ENCODE results near the gene MAP2K2. TPM values are rescaled to one million over a fixed set of nuclear protein-coding genes. Genes with fewer than 3 reads are reported as not detected.

MAP2K2 gene
- total RNA-seq, 1 experiment from 2014 or later: 126 TPM

DNA sequence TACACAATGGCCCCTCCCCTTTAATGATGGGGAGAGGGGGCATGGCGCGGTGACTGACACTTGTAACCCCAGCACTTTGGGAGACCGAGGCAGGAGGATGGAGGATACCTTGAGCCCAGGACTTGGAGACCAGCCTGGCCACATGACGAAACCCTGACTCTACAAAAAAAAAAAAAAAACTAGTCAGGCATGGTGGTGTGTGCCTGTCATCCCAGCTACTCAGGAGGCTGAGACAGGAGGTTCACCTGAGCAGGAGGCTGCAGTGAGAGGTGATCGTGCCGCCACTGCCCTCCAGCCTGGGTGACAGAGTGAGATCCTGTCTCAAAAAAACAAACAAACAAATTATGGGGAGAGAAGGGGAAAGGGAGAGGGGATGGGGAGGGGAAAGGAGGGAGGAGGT is 43.4 kb downstream of the MAP2K2 start:
- DNase-seq (ENCODE audit: low read depth): no peak

DNA sequence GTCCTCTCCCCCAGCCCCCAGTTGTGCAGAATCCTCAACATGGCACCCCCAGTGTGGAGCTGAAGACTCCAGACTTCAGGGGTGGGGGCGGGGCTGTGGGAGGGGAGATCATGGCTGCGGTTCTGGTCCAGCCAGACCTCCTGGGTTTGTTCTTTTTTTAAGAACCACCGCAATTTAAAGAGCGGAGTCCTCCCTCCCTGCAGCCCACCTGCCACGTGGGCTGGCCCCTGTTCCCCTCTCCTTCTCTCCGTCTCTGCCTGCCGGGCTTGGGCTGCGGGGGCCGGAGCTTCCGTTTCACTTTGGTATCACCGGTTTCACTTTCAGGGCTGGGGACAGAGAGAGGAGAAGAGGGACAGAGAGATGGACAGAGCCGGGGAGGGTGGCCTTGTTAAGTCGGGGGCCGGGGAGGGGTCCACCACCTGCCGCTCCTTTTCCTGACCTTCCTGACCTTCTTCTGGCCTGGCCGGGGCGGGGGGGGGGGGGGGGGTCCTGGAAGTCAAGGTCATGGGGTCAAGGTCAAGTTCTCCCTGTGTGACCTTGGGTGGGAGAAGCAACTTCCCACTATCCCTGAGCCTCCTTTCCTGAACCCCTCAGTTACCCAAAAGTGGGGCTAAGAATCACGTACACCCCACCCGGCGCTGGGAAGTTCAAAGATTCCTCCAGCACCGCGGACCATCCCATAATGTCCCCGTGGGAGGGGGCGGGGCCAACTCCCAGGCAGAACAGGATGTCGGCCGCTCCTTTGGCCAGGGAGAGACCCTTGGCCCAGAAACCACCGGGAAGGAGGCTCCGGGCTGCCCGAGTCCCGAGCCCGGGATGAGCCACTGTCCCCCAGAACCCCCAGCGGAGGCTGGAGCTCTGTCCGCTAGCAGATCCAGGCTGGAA is 45.9 kb downstream of the MAP2K2 start:
- DNase-seq (ENCODE audit: low read depth): peak; percentile 60

GRCh38 chr19:4077007-4077374 is 46.9 kb downstream of the MAP2K2 start:
- DNase-seq (ENCODE audit: low read depth): no peak

GRCh38 chr19:4075373-4075772 is 48.5 kb downstream of the MAP2K2 start:
- peak; percentile 25 for DNase-seq (ENCODE audit: low read depth)

DNA sequence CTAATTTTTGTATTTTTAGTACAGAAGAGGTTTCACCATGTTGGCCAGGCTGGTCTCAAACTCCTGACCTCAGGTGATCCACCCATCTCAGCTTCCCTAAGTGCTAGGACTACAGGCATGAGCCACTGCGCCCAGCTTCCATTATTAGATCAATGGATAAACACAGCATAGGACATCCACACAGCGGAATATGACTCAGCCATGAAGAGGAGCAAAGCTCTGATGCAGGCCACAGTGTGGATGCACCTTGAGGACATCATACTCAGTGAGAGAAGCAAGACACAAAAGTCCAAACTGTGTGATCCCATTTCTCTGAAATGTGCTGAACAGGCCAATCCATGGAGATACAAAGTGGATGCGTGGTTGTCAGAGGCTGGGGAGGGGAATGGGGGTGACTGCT is 52.3 kb downstream of the MAP2K2 start:
- DNase-seq (ENCODE audit: low read depth): no peak

- no peak for DNase-seq (ENCODE audit: low read depth)
These were observed 54.5 kb downstream of the MAP2K2 start for GRCh38 chr19:4069331-4069959.

DNA sequence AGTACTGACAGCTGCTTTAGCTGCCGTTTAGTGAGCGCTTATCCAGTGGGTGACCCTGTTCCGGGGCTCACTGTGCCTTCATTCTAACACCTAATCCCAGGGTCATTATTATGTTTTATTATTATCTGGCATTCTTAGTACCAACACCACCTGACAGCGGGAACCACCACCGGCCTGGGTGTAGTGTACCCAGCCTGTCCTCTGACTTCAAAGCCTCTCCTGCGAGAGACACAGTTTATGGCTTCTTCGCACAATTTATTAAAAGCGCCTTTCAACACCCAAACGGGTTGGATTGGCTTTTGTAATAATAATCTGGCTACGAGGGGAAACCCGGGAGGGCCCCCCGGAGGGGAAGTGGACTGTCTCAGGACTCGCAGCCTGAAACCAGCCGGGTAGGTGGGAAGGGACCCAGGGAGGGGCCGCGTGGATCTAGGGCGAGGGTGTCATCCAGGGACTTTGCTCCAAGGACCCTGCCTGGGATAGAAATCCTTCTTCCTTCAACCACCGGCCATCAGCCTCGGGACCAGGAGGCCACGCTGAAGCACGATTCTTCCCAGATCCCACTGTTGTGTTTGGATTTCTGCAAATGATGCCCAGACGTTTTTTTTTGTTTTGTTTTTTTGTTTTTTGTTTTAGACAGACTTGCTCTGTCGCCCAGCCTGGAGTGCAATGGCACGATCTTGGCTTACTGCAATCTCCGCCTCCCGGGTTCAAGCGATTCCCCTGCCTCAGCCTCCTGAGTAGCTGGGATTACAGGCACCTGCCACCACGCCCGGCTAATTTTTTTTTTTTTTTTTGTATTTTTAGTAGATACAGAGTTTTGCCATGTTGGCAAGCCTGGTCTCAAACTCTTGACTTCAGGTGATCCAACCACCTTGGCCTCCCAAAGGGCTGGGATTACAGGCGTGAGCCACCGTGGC is 55.6 kb downstream of the MAP2K2 start:
- no peak for DNase-seq (ENCODE audit: low read depth)

DNA sequence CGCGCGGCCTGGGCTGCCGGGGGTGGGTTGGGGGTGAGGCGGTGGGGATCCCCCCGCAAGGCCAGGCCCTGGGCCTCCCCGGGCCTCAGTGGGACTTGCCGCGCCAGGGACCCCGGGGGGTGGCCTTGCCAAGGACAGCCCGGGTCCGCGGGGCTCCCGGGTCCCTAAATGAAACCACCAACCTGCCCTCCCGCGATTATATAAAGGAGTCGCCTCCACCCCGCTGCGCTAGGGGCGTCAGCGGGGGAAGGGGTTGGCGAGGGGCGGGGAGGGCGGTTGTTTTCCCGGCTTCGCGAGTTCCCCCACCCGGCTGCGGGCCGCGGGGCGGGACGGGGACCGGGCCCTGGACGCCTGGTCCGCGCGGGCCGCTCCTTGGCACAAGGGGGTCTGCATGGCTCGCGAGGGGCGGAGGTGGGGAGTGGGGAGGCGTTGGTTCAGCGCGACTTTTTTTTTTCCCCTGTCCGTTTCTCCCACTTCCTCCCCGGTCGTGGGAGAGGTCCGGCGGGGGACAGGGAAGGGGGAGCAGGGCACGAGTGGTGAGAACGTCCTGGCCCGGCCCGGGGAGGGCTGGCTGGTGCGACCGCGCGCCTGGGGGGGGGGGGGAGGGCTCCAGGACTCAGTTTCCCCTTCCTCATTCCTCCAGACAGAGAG is 56.4 kb downstream of the MAP2K2 start:
- peak; percentile 26 for DNase-seq (ENCODE audit: low read depth)

DNA sequence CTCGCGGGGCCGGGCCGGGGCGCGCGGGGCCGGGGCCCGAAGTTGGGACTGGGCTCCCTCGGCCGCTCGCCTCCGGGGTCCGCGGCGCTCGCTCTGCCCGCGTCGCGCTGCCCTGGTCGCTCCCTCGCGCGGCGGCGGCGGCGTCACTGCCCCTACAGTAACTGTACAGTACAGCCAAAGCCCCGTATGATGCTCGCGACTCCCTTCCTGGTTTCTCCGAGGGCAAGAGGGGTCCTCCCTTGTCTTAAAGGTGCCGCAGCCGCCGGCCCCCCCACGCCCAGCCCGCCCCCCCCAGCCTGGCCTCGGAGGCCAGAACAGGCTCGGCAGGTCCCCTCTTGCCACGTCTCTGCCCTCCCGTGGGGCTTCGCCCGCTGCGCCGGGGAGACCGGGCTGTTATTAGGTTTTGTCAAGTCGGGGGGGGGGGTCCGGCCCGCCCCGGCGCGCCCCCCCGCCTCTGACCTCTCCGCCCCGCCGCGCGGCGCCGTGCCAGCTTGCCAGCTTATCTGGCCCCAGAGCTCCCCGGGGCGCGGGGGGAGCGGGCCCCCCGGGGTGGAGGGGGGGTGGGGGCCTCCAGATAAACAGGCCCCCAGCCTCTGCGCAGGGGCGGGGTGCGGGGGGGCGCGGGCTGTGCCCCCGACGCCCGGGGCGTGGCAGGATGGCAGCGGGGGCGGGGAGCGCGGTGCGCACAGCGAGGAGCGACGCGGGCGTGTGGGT is 57.1 kb downstream of the MAP2K2 start, which contains the start of gene ZBTB7A:
TSS of gene ZBTB7A (minus strand) at position 218 of the 714 bp plus-strand sequence. CDS start 11,667 bp downstream, outside the sequence.
- peak; percentile 83 for DNase-seq (ENCODE audit: low read depth)

DNA sequence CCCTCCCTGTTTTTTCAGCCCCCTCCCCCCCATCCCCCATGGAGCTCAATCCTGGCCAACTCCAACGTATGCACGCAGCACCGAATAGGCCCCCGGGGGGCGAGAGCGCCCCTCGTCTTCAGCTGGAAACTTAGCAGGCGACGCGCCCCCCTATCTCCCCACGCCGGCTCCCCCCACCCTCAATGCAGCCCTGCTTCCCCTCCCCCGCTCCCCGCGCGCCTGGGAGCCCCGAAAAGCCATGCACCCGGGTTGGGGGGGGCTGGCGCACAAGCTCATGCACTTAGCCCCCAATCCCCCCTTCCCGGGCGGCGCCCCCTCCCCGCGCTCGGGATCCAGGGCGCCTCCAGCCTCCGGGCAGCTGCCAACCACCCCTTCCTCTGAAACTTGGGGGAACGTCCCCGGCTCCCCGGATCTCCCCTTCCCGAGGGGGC is 57.7 kb downstream of the MAP2K2 start:
- no peak for DNase-seq (ENCODE audit: low read depth)

DNA sequence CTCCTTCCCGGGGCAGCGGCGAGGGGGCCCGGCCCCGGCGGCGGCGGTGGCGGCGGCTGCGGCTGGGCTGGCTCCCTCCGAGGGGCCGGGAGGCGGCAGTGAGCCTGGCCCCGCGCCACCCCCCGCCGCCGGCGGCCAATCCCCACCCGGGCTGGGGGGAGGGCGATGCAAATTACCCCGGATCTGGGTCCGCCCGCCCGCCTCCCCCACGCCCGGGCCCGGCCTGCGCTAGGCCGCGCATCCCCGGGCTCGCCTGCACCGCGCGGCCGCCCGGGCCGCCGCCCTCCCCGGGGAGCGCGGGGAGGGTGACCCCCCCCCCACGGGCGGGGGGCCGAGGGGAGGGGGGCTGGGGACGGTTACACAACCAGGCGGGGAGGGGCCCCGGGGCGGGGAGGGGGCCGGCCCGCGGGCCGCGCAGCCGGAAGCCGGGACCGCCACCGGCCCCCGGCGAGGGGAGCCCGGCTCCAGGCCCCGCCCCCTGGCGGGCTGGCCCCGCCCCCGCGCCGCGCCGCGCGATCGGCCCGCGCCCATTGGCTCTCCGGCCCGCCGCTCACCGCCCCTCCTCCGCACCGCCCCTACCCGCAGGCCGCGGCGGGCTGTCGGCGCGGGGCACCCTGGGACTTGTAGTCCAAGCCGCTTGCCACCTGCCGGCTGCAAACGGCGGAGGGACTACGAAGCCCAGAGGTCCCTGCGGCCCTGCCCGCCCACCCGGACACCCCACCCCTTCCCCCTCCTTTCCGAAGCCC is 58.3 kb downstream of the MAP2K2 start:
- DNase-seq (ENCODE audit: low read depth): peak; percentile 96

DNA sequence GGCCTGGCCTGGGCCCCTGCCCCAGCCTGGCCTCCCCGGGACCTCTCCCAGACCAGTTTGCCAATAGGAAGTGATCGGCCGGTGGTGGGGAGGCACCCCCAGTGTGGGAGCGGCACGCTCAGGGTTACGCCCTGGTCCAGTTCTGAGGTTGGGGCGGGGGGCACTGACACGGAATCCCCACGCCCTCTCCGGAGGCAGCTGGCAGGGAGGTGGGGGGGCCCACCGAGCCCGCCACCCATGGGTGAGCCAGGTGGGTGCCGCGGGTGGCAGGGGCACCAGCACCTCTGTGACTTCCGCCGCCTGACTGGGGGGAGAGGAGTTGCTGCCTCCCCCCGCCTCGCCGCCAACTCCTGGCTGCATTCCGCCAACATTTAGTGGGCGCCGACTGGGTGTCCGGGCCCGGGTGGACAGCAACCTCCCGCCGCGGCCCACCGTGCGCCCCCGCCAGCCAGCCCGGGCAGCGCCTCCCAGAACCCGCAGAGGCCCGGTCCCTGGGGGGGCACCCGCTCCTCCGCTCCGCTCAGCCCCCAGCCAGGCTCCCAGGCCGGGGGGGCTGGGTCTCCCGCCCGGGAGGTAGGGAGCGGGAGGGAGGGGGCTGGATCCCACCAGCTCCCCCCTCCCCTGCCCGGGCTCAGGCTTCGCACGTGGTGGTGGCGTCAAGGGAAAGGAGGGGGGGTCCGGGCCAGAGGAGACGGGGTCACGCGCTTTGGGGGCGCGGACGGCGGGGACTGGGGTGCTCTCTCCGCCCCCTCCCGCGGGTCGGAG is 59.2 kb downstream of the MAP2K2 start:
- DNase-seq (ENCODE audit: low read depth): no peak

DNA sequence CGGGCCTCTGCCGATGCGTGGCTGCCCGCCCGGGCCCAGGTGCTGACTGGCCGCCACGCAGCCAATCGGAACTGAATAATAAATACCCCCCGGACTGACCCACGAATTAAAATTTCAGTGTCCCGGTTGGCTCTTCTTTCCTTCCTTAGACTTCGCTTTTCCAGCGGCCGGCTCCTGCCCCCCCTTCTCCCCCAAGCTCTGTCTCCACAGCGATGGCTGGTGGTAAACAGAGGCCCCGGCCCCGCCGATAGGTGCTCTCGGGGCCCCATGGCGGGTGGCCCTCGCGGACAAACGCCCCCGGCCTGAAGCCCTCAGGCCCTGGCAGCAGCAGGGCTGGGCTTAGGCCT is 59.8 kb downstream of the MAP2K2 start:
- peak; percentile 34 for DNase-seq (ENCODE audit: low read depth)

DNA sequence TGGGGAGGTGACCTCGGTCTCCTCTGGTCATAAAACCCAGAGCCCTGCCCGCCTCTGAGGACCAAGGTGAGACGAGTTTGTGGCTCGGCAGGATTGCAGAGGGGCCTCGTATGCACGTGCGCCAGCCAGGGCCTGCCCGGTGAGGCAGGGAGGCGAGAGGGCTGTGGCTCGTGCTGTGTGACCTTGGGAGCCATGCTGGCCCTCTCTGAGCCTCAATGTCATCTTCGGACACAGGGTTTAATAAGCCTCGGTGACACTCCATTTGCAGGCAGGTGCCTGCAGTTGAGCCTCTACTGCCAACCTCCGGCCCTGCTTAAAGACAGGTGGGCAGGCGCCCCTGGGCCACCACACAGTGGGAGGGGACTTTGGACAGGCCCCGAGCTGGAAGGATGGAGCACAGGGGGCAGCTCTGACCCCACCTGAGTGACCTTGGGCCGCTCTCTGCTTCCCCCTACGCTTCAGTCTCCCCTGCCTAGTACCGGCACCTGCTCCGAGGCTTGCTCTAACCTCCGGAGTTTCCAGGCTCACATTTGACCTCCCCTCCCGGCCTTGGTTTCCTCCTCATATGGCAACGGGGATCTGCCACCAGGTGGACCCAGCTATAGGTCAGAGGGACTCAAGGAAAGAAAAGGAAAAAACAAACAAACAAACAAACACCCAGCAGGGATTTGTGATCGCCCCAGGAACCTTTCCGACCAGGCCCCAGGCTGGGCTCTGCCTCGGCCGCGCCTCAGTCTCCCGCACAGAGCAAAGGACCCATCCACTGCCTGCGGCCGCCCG is 60.4 kb downstream of the MAP2K2 start:
- no peak for DNase-seq (ENCODE audit: low read depth)

- no peak for DNase-seq (ENCODE audit: low read depth)
These were observed 61.2 kb downstream of the MAP2K2 start for GRCh38 chr19:4062419-4063368.

- no peak for DNase-seq (ENCODE audit: low read depth)
These were observed 62.1 kb downstream of the MAP2K2 start for GRCh38 chr19:4061683-4062418.

GRCh38 chr19:4061178-4061682 is 62.7 kb downstream of the MAP2K2 start:
- DNase-seq (ENCODE audit: low read depth): no peak

All from RPMI7951 (cell line).